ENCODE results near the gene TMCC2. TPM values are rescaled to one million over a fixed set of nuclear protein-coding genes. Genes with fewer than 3 reads are reported as not detected.
"Not testable (repeated sequence)": the region's sequence is repeated elsewhere in the genome, so short reads cannot be mapped to it uniquely, and the experiment has no call there.

Gene TMCC2
- total RNA-seq, 1 donor from 2014 or later: 0.98 TPM

GRCh38 chr1:205211839-205212536 lies 15.8 kb upstream of the TMCC2 start:
- intact Hi-C loops (cut with micrococcal nuclease): loop anchor here (1.0 to 5.0 kb wide), 5 partner anchors 15 to 563 kb away; partner anchors contain the start of genes RAB29 and TMCC2

- intact Hi-C loops (cut with micrococcal nuclease): loop anchor here (5.0 kb wide), 1 partner anchor 42 kb away; no protein-coding TSS in a partner anchor
These were observed 13.0 kb upstream of the TMCC2 start for GRCh38 chr1:205214756-205215155.

GRCh38 chr1:205216588-205216987 lies 11.2 kb upstream of the TMCC2 start:
- intact Hi-C loops (cut with micrococcal nuclease): no loop called here

- intact Hi-C loops (cut with micrococcal nuclease): no loop called here
These were observed 10.3 kb upstream of the TMCC2 start for GRCh38 chr1:205217418-205217817.

GRCh38 chr1:205220421-205220820 lies 7.3 kb upstream of the TMCC2 start:
- intact Hi-C loops (cut with micrococcal nuclease): no loop called here

GRCh38 chr1:205224736-205225135 lies 3.0 kb upstream of the TMCC2 start:
- intact Hi-C loops (cut with micrococcal nuclease): loop anchor here (5.0 kb wide), 1 partner anchor 102 kb away; the partner anchor contains the start of gene RBBP5

- intact Hi-C loops (cut with micrococcal nuclease): loop anchor here (5.0 kb wide), 1 partner anchor 104 kb away; the partner anchor contains the start of gene RBBP5
These were observed 1.6 kb upstream of the TMCC2 start for GRCh38 chr1:205225901-205226765.

GRCh38 chr1:205226868-205227583 lies 720 bp upstream of the TMCC2 start:
- intact Hi-C loops (cut with micrococcal nuclease): loop anchor here (1.0 to 5.0 kb wide), 2 partner anchors 16 to 105 kb away; partner anchors contain the start of genes DSTYK and RBBP5

- intact Hi-C loops (cut with micrococcal nuclease): loop anchor here (5.0 kb wide), 1 partner anchor 106 kb away; the partner anchor contains the start of gene RBBP5
These were observed 361 bp downstream of the TMCC2 start for GRCh38 chr1:205228093-205228521.

GRCh38 chr1:205229399-205229871 lies 1.7 kb downstream of the TMCC2 start:
- intact Hi-C loops (cut with micrococcal nuclease): loop anchor here (1.0 to 5.0 kb wide), 2 partner anchors 27 to 107 kb away; partner anchors contain the start of gene RBBP5

GRCh38 chr1:205229916-205230700 lies 2.4 kb downstream of the TMCC2 start:
- intact Hi-C loops (cut with micrococcal nuclease): loop anchor here (1.0 to 5.0 kb wide), 2 partner anchors 26 to 108 kb away; partner anchors contain the start of gene RBBP5

- intact Hi-C loops (cut with micrococcal nuclease): no loop called here
These were observed 3.2 kb downstream of the TMCC2 start for GRCh38 chr1:205230982-205231381.

GRCh38 chr1:205232127-205232820 lies 4.5 kb downstream of the TMCC2 start:
- intact Hi-C loops (cut with micrococcal nuclease): no loop called here

GRCh38 chr1:205232945-205233397 lies 5.2 kb downstream of the TMCC2 start:
- intact Hi-C loops (cut with micrococcal nuclease): no loop called here

GRCh38 chr1:205233986-205234385 lies 6.2 kb downstream of the TMCC2 start:
- intact Hi-C loops (cut with micrococcal nuclease): not testable (repeated sequence)

- intact Hi-C loops (cut with micrococcal nuclease): no loop called here
These were observed 8.2 kb downstream of the TMCC2 start for GRCh38 chr1:205235951-205236350.

GRCh38 chr1:205236526-205236925 lies 8.8 kb downstream of the TMCC2 start:
- intact Hi-C loops (cut with micrococcal nuclease): no loop called here

- intact Hi-C loops (cut with micrococcal nuclease): no loop called here
These were observed 9.3 kb downstream of the TMCC2 start for GRCh38 chr1:205236951-205237475.

Measured in T-helper 2 cell treated with Interferon-gamma antibody and Interleukin-4, amounts not matched to agents 100 ng/mL and 5 ng/mL, for 36 hours (primary cell).